Measurements from ENCODE around the gene GRIK4.

Gene GRIK4

DNA sequence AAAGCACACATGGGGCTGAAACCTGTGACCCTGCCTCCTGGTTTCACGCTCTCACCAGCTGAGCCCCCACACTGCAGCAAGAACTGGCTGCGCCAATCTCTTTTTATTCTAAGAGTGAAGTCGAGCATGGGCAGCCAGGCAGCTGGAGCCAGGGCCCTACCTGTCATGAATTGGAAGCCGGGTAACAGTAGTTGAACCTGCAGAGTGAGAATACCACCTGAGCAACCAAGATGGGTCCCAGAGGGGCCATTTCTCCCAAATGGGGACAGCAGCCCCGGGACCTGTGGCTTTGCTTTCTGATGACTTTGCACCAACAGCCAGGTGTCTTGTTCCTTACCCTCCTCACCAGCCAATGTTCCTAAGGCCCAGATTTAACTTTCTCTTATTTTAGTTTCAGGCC lies 178.9 kb downstream of the GRIK4 start:
- TF ChIP-seq, protein P1, sequence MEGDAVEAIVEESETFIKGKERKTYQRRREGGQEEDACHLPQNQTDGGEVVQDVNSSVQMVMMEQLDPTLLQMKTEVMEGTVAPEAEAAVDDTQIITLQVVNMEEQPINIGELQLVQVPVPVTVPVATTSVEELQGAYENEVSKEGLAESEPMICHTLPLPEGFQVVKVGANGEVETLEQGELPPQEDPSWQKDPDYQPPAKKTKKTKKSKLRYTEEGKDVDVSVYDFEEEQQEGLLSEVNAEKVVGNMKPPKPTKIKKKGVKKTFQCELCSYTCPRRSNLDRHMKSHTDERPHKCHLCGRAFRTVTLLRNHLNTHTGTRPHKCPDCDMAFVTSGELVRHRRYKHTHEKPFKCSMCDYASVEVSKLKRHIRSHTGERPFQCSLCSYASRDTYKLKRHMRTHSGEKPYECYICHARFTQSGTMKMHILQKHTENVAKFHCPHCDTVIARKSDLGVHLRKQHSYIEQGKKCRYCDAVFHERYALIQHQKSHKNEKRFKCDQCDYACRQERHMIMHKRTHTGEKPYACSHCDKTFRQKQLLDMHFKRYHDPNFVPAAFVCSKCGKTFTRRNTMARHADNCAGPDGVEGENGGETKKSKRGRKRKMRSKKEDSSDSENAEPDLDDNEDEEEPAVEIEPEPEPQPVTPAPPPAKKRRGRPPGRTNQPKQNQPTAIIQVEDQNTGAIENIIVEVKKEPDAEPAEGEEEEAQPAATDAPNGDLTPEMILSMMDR (IDR thresholded peaks at IDR 0.05; ENCODE audit: low read depth, low read length): no peak
- no peak for DNase-seq (ENCODE audit: low read depth in 2 of 2)
- H3K4me3 ChIP-seq (replicated peaks in 1 of 2; ENCODE audit: low read depth in 2 of 2, low read length in 2 of 2): no peak overlapping the region

DNA sequence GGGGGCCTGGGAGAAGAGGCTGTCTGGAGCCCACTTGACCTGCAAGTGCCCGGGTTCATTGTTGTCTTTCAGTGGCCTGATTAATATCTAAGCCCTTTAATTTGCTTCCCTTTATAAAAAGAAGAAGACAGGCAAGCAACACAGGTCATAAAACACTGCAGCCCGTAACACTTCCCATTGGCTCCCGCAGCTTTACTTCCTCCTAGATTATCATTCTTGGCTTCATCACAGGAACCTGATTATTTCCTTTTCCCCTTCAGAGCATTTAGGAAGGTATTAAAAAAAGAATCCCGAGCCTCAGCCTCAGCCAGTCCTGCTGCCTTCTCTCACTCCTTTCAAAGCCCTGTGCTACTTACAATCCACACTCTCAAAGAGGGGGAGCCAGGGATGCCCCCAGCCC lies 183.2 kb downstream of the GRIK4 start:
- TF ChIP-seq, protein P1 (IDR thresholded peaks at IDR 0.05; ENCODE audit: low read depth, low read length): no peak
- no peak for DNase-seq (ENCODE audit: low read depth in 2 of 2)

DNA sequence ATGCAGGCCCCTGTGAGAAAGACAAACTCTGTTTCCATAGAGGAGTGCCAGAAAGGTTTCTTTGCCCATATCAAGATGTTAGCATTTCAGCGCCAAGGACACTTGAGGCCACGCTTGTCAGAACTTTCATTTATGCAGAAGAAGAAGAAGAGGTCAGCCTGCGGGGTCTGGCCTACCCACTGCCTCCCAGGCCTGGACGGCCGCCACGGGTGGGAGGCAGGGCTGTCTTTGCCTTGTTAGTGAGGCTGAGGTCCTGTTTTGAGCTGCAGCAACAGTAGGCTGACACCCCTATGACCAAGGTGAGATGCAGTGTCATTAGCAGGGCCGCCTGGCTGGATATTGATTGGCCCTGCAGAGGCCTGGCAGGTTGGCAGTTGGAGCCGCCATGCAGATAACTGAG lies 183.9 kb downstream of the GRIK4 start:
- H3K4me3 ChIP-seq (replicated peaks in 1 of 2; ENCODE audit: low read depth in 2 of 2, low read length in 2 of 2): no peak overlapping the region
- DNase-seq (ENCODE audit: low read depth in 2 of 2): no peak
- TF ChIP-seq, protein P1 (IDR thresholded peaks at IDR 0.05; ENCODE audit: low read depth, low read length): no peak

More for the DNA sequence above, 183.2 kb downstream of the GRIK4 start:
- H3K4me3 ChIP-seq (replicated peaks in 1 of 2; ENCODE audit: low read depth in 2 of 2, low read length in 2 of 2): no peak overlapping the region

DNA sequence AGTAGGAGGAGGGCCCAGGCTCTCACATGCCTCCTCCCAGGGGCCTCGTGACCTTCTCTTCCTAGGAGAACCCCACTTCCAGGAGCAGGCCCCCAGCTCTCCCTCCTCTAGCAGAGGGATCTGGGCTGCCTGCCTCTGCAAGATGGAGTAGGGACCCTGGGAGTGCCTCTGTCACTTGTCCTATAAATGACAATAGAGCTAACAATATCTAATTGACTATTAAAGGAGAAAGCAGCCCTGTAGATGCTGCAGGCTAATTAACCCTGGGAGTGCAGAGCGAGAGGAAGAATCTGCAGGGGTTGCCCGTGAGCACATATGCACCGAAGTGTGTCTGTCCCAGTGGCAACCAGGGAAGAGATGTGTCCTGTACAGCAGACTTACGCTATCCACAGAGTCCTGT lies 184.4 kb downstream of the GRIK4 start:
- no peak overlapping the region for H3K4me3 ChIP-seq (replicated peaks in 1 of 2; ENCODE audit: low read depth in 2 of 2, low read length in 2 of 2)
- no peak for DNase-seq (ENCODE audit: low read depth in 2 of 2)
- TF ChIP-seq, protein P1 (IDR thresholded peaks at IDR 0.05; ENCODE audit: low read depth, low read length): no peak

DNA sequence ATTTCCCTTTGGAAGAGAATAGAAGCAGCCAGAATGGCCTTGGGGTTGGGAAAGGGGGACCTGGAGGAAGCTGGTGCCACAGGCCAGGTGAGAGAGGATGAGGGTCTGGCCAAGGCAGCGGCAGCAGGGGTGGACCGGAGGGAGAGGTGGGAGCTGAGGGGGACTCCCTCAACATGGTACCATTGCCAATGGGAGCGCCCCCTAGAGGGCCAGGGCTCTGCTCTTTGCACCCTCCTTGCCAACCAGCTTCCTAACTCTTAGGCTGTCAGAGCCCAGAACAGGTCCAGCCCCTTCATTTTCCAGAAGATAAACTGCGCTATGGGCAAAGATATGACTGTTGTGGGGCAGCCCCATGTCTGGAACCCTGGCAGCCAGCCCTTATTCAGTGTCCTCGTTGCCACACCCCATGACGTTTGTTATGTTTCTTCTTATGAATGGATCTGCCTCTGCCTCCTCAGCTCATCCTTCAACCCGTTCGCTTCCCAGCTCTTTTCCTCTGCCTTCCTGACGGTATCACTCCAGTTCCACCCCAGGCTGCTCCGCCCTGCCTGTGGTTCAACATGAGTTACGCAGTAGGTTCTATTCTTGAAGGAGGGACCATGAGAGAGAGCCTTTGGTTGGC lies 185.2 kb downstream of the GRIK4 start:
- H3K4me3 ChIP-seq (replicated peaks in 1 of 2; ENCODE audit: low read depth in 2 of 2, low read length in 2 of 2): no peak overlapping the region
- TF ChIP-seq, protein P1 (IDR thresholded peaks at IDR 0.05; ENCODE audit: low read depth, low read length): no peak
- DNase-seq (ENCODE audit: low read depth in 2 of 2): no peak

DNA sequence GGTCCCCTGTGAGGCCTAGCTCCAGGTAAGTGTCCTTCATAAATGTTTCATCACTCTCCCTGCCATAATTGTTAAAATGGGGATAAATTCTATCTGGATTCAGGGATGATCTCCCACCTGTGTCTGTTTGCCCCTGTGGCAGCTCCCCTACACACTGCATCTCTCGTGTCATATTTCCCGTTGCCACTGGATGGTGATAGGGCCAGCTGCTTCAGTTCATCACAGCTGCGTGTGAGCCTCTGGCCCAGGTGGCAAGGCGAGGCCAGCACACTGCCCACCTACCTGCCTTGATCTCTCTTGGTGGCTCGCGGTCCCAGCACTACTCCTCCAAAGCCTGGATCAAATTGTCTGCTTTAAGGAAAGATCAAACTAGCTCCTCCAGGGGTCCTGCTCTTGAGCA lies 187.4 kb downstream of the GRIK4 start:
- TF ChIP-seq, protein P1 (IDR thresholded peaks at IDR 0.05; ENCODE audit: low read depth, low read length): no peak
- H3K4me3 ChIP-seq (replicated peaks in 1 of 2; ENCODE audit: low read depth in 2 of 2, low read length in 2 of 2): no peak overlapping the region
- no peak for DNase-seq (ENCODE audit: low read depth in 2 of 2)

DNA sequence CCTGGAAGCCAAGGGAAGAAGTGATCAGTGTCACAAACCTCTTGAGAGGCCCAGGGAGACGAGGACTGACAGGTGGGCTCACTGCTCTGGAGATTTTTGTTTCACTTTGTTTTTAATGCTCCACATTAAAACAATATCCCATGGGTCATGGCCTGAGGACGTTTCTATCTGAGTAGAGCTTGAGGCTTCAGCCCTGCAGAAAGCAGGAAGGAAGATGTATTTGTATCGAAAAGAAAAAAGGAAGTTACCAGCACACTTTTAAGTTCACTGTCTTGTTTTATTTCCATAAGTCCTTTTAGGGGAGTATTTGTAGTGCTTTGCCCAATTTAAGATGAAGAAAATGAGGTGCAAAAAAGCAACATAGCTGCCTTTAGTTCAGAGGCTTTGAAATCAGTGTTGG lies 191.1 kb downstream of the GRIK4 start:
- no peak overlapping the region for H3K4me3 ChIP-seq (replicated peaks in 1 of 2; ENCODE audit: low read depth in 2 of 2, low read length in 2 of 2)
- TF ChIP-seq, protein P1 (IDR thresholded peaks at IDR 0.05; ENCODE audit: low read depth, low read length): no peak
- no peak for DNase-seq (ENCODE audit: low read depth in 2 of 2)

All from cardiac fibroblast (primary cell).